ENCODE data around the gene ALDH1B1. TPM values are rescaled to one million over a fixed set of nuclear protein-coding genes. Genes with fewer than 3 reads are reported as not detected.

ALDH1B1 gene
- total and polyA plus RNA-seq, 2 donors (not counting 3 experiments of a cell fraction or from before 2014, with no cell fraction given): 11.5 to 20.5 TPM

DNA sequence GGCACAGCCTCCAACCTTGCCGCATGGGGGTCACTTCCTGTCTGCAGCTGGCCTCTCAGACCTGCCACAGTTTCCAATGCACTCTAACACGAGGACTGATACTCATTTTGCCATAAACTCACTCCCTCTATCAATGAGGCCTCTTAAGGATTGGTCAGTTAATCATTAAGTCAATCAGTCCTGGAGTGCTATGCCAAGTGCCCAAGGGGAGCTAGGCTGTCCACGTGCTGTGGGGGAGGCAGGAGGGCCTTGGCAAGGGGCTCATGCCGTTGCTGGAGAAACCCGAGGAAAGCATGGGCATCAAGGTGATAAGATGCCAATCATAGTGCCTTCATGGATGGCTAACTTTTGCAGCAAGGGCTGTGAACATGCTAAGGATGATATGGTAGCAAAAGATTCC, 1.7 kb upstream of the ALDH1B1 start:
- Histone ChIP-seq H3K4me3 (replicated peaks in 1 of 3; ENCODE audit: insufficient read depth in 1 of 3, low read depth in 1 of 3, low read length in 3 of 3) (no peak overlapping the region), H3K4me1 (ENCODE audit: control insufficient read depth, extremely low read depth, insufficient read depth, low read length) (peaks cover 7% of the 10 kb centered on the region), H3K79me2 (ENCODE audit: control insufficient read depth, insufficient read depth, low read length) (peaks cover 22% of the 10 kb centered on the region), H3K9me3 (replicated peaks; ENCODE audit: control insufficient read depth, insufficient read depth, low read length) (no peaks in the 10 kb centered on the region), H3K36me3 (ENCODE audit: control insufficient read depth in 2 of 2, extremely low read depth in 1 of 2, insufficient read depth in 2 of 2, low read length in 2 of 2) (no peaks in the 10 kb centered on the region), H3K27me3 (ENCODE audit: control insufficient read depth in 2 of 2, insufficient read depth in 2 of 2, low read length in 2 of 2) (peaks cover 0 to 1% of the 10 kb centered on the region in 2 experiments), H3K9ac (replicated peaks; ENCODE audit: extremely low read depth, insufficient read depth, low read length) (no peak overlapping the region), H3K27ac (ENCODE audit: insufficient read depth, low read depth, low read length) (no peak overlapping the region), H4K20me1 (replicated peaks; ENCODE audit: control insufficient read depth, extremely low read depth, insufficient read depth, low read length) (no peaks in the 10 kb centered on the region), H2AFZ (ENCODE audit: low read depth, low read length) (no peak overlapping the region), H3K4me2 (ENCODE audit: insufficient read depth, low read length) (no peak overlapping the region), H3K9me1 (replicated peaks; ENCODE audit: control insufficient read depth, extremely low read depth, insufficient read depth, low read length) (no peaks in the 10 kb centered on the region)
- BruUV-seq (replicated peaks): no TSS peak
- ChIA-PET CTCF (no interaction called here), POLR2A (no interaction called here)
- FAIRE-seq (no peak), DNase-seq (ENCODE audit: low read depth, low spot score) (no peak)
- dilution Hi-C loops (cut with MboI; ENCODE audit: extremely low pct_ligation_motif_present, low sequenced_read_pairs): no loop called here
- TF ChIP-seq FOS (IDR thresholded peaks at IDR 0.05; ENCODE audit: borderline replicate concordance, insufficient read depth, low read length): no peak
- no peak for TF ChIP-seq MAX (IDR thresholded peaks at IDR 0.05; ENCODE audit: insufficient read depth, insufficient read length)
- TF ChIP-seq EZH2 (IDR thresholded peaks at IDR 0.05; ENCODE audit: borderline replicate concordance, low read depth, low read length, severe bottlenecking): no peak
- no peak for TF ChIP-seq MYC (IDR thresholded peaks at IDR 0.05; ENCODE audit: low read depth, low read length)
- no peak for TF ChIP-seq POLR2AphosphoS5 (IDR thresholded peaks at IDR 0.05; ENCODE audit: insufficient read depth, low read depth, low read length)
- no peak for TF ChIP-seq GATA2 (IDR thresholded peaks at IDR 0.05; ENCODE audit: insufficient read depth, insufficient read length, low read depth, low read length)
- no peak for TF ChIP-seq CTCF (IDR thresholded peaks at IDR 0.05; ENCODE audit: extremely low read depth in 1 of 2, insufficient read depth in 1 of 2, low read depth in 1 of 2, low read length in 2 of 2)
- TF ChIP-seq POLR2A (IDR thresholded peaks at IDR 0.05; ENCODE audit: low read depth, low read length): no peak
- TF ChIP-seq JUN (IDR thresholded peaks at IDR 0.05; ENCODE audit: borderline replicate concordance, insufficient read depth, insufficient read length, low read depth): no peak
- intact Hi-C loops (cut with micrococcal nuclease): loop anchor here (5.0 kb wide), 1 partner anchor 589 kb away; the partner anchor contains the start of gene DCAF10

Measured in endothelial cell of umbilical vein (primary cell).